AG08395 (cell line): ENCODE measurements around the gene SLC4A8.

Source experiments
- DNase-seq: peaks from one replicate; pipeline ENCODE4 v3.0.0; 2012; ENCODE audit warnings: mixed read lengths, low spot score

The SLC4A8 gene

DNA sequence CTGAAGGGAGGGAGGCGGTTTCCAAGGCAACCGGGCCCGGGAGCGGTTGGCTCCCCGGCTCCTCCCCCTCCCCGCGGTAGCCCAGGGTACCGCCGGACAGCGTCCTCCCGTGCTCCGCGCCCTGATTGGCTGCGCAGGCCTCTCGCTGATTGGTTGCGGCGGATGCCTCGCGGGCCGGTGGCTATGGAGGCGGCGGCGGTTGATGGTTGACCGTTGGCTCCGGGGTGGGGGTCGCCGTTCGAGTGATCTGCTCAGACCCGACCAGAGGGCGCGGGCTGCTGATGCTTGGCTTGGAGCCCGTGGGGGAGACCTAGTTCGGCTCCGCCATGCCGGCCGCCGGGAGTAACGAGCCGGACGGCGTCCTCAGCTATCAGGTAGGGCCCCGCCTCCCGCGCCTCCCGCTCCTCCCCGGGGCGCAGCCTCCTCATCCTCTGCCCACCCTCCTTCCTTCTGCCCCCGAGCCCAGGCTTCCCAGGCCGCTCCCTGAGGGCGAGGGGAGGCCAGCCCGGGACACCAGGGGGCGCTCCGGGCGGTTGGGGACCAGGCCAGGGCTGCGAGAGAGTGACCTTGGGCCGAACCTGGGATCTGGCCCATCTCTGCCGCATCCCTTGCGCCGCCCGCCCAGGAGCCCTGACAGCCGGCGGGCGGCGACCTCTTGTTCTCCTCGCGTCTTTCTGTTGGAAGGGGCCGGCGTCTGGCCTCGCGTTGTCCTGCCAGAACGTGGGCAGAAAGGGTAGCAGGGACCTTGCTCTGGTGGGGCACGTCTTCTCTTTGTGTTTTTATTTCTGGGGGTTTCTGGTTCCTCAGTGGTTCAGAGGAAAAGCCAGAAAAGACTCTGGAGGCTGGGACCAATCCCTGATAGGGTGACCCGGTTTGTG, at the start of gene SLC4A8:
TSS of gene SLC4A8 (plus strand) at position 170 of the 878 bp plus-strand sequence. CDS start at position 327, 157 bp downstream.
- DNase-seq = peak; percentile 97

- no peak for DNase-seq
Observed at GRCh38 chr12:51374856-51375255, 49.8 kb upstream of the SLC4A8 start.

- no peak for DNase-seq
Observed at GRCh38 chr12:51377099-51377984, 47.3 kb upstream of the SLC4A8 start.

GRCh38 chr12:51378749-51379148, 45.9 kb upstream of the SLC4A8 start:
- DNase-seq = no peak

- DNase-seq = no peak
Observed at GRCh38 chr12:51379571-51379970, 45.1 kb upstream of the SLC4A8 start.

- peak; percentile 55 for DNase-seq
Observed at GRCh38 chr12:51381226-51382079, 43.2 kb upstream of the SLC4A8 start.

GRCh38 chr12:51382173-51382572, 42.5 kb upstream of the SLC4A8 start:
- no peak for DNase-seq

DNA sequence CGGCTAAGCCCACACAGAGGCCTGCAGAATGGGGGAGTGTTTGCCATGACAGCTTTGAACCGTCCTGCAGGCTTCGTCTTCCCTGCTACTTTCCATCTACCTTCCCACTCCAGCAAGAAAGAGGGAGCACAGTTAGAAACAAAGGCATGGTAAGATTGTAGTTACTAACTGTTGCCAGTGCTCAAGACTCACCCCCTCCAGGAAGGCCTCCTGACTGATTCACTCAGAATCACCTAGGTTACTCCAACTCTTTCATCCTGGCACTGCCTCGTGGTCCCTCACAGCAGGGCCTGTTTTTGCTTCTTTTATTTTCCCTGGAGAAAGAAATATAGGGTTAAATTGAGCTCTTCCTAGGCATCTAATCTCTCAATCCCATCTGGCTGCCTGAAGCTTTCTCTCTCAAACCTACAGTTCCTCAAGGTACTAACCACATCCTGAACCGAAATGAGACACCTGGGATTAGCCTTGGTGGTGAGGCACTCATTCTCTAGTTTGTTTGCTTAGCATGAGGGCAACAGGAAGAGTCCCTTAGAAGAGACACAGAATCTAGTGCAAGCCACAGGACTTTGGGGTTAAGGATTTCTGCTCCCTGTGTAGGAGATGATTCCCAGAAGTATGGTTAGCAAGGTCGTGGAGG, 41.2 kb upstream of the SLC4A8 start:
- no peak for DNase-seq

GRCh38 chr12:51386351-51386750, 38.3 kb upstream of the SLC4A8 start:
- DNase-seq = no peak

- DNase-seq = peak; percentile 64
Observed at GRCh38 chr12:51388069-51388799, 36.4 kb upstream of the SLC4A8 start.

GRCh38 chr12:51388846-51389245, 35.8 kb upstream of the SLC4A8 start:
- no peak for DNase-seq

- DNase-seq = no peak
Observed at GRCh38 chr12:51389302-51389999, 35.2 kb upstream of the SLC4A8 start.

DNA sequence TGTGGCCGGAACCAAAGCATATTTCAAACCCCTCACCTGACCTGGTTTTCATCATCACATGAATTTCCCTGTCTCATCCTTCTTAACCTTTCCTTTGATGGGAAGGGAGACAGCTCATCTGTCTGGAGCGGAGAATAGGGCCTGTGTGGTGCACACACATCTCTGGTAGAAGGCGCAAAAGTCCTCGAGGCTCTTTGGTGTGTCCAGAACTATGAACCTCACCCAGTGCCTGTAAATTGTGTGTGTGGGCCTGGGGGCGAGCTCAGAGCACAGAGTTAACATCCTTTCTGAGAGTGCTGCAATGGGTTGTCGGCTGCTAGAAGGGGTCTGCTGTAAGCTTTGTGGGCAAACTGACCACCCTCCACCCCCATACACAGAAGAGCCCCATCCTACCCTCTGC, 34.2 kb upstream of the SLC4A8 start:
- no peak for DNase-seq

GRCh38 chr12:51390891-51391282, 33.7 kb upstream of the SLC4A8 start:
- no peak for DNase-seq

DNA sequence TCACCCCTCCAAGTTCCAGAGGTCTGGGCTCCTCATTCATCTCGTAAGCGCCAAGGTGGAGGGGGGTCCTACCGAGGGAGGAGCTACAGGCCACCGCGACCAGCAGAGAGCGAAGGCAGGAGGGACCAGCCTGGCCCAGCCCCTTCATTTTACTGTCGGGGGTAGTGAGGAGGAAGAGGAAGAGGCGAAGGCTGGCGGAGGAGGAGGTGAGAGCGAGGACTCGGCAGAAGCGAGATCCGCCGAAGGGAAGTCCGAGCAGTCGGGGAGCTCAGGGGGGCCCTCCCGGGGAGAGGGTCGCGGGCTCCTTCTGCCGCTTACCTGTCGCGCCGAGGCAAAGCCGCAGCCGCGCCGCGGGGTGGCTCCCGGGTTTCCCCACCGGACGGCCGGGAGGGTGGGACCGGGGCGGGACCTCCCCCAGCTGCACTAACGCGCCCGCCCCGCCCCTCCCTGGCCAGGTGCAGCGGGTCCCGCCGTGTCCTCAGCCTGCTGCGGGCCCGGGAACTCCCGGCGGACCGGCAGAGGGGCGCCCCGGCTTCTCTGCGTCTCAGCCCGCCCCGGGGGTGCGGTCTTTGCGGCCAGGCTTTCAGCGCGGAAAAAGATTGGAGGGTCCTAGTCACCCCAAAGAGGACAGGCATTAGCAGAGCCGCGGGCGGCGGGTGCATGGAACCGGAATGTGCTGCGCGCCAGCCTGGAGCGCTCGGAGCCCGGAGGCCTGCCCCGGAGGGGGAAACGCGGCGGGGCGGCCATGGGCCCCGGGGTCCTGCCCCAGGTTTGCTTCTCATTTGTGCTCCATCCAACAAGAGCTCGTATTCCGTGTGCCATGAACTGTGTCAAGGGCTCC, 33.1 kb upstream of the SLC4A8 start, which contains the start of gene GALNT6:
TSS of gene GALNT6 (minus strand) at position 124 of the 841 bp plus-strand sequence. CDS start 11,625 bp downstream, outside the sequence.
- DNase-seq = no peak

DNA sequence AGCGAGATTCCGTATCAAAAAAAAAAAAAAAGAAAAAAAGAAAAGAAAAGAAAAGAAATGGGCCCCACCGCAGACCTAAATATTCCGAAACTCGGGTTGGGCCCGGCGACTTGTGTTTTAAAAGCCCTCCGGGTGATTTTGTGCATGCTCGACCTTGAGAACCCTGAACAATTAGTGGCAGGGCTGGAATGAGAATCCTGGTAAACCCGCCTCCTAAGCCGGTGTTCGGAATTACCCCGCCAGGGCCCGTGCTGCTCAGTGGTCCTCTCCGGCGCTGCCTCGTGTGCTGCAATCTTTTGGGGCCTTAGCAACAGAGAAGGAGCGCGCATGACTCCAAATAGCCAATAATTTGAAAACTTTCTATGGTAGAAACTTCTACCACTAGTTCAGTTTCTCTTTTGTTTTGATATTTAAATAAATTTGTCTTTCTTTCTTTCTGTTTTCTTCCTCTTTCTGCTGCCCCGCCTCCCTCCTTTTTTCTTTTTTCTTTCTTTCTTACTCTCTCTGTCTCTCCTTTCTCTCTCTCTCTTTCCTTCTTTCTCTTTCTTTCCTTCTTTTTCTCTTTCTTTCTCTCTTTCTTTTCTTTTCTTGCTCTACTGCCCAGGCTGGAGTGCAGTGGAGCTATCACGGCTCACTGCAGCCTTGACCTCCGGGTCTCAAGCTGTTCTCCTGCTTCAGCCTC, 31.9 kb upstream of the SLC4A8 start:
- DNase-seq = peak; percentile 35

DNA sequence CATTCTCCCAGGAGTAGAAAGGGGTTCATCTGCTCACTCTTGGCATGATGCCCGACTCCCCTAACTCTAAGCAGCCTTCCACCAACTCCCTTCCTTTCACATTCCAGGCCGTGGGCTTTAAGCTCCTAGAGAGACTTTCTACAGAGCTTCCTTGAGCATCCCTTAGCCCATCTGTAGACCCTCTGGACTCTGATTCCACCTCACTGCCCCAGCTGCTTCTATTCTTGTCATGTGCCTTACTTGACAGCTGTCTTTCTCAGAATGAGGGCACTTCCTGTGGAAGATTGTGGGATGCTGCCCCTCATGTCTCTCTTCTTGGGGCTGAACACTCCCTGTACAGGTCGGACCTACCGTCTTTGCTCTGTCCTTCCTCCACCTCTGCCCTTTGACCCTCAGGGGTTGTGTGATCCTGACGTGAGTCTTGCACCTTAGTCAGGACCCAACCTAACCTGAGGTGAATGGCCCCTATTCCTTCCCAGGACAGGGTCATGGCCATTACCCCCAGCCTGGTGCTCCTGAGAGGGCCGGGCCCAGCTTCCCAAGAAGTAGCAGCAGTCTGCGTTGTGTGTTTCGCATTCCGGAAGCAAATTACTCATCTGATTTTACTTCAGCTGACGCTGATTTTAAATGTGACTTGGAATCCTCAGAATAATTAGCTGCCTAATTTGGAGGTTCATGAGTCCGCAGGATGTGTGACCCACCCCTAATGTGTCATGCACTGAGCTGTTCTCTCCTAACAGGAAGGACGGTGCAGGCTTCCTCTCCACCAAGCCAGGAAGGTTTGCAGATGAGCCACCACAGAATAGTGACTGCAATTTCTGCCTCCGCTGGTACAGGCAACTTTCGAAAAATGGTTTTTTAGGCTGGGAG, 30.7 kb upstream of the SLC4A8 start:
- peak; percentile 90 for DNase-seq
